Activated naive CD4-positive, alpha-beta T cell treated with anti-CD3 and anti-CD28 coated beads, Interleukin-2, amount 10 ng/mL, durations not matched to agents 5 hours and 36 hours (primary cell): Measurements from ENCODE around the gene ASF1B. TPM values are rescaled to one million over a fixed set of nuclear protein-coding genes. Genes with fewer than 3 reads are reported as not detected.

Experiments
- total RNA-seq, 2 experiments: library from RNA; stranded (reverse); gene quantifications; one replicate each; pipeline ENCODE4 v1.2.3, GENCODE V29; 2021

Gene ASF1B
- total RNA-seq, result 10 to 100 TPM; 80.3 to 82.8 TPM

GRCh38 chr19:14136509-14137281 lies at the start of gene ASF1B:
Gene ASF1B, minus strand, starts transcription at chr19:14136589. Its CDS starts 133 bp downstream, at chr19:14136456.

GRCh38 chr19:14117668-14118164 lies 18.7 kb downstream of the ASF1B start, which contains the start of gene PRKACA:
Gene PRKACA, minus strand, starts transcription at chr19:14117762. Its CDS starts 215 bp downstream, at chr19:14117547.

GRCh38 chr19:14090509-14091080 lies 45.8 kb downstream of the ASF1B start, which contains the start of gene SAMD1:
Gene SAMD1, minus strand, starts transcription at chr19:14090751.

DNA sequence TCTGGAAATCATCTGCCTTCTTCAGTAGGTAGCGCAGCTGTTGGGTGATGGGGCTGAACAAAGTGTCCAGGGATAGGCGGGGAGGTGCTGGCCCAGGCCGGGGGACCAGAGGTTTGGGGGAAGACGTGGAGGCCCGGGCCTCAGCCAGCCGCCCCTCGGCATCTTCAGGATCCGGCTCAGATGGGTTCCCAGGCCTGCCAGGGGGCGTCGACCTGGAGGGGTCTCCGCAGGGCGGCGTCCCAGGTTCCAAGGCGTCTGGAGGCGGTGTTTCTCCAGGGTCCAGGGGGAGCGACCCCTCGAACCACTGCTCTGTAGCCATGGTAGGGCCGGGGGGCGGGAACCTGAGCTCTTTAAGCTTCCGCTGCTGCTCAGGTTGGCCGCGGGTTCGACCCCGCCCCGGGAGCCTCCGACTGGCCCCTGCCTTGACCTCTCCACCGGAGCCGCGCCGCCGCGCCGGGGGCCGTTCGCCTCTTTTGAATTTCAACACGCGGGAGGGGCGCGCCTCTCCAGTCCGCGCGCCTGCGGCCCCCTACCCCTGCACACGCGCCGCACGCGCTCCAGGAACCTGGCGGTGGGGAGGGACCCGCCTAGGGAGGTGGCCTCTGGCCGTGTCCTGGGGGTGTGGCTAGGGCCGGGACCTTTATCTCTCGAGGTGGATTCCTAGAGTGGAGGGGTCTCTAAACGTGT lies 50.9 kb downstream of the ASF1B start, which contains the start of gene C19orf67:
Gene C19orf67, minus strand, starts transcription at position 475 of the 687 bp plus-strand sequence. Its CDS starts 156 bp downstream, at position 319.

GRCh38 chr19:14072535-14073260 lies 63.7 kb downstream of the ASF1B start, which contains the start of gene MISP3:
Gene MISP3, plus strand, starts transcription at chr19:14072786. Its CDS starts 524 bp downstream, at chr19:14073310.

Other genes with a start within 250 kb of the ASF1B start
- 1 to 10 TPM; 5.1 to 5.8 TPM for gene BRME1, start 230.5 kb downstream of the ASF1B start, total RNA-seq
- gene CC2D1A, start 230.4 kb downstream of the ASF1B start, total RNA-seq, result 10 to 100 TPM; 27.9 to 31.5 TPM
- gene PODNL1, start 198.2 kb downstream of the ASF1B start, total RNA-seq, result under 1 TPM; 0.50 to 0.70 TPM
- 10 to 100 TPM; 66.7 to 69.5 TPM for gene DCAF15, start 184.1 kb downstream of the ASF1B start, total RNA-seq
- gene RFX1, start 130.3 kb downstream of the ASF1B start, total RNA-seq, result 10 to 100 TPM; 15.6 to 16.8 TPM
- gene RLN3, start 108.4 kb downstream of the ASF1B start, total RNA-seq, result not detected
- gene IL27RA, start 104.8 kb downstream of the ASF1B start, total RNA-seq, result 10 to 100 TPM; 82.9 to 83.3 TPM
- not detected for gene PALM3, start 74.5 kb downstream of the ASF1B start, total RNA-seq
- gene MISP3, start 63.8 kb downstream of the ASF1B start, total RNA-seq, result 1 to 10 TPM; 1.6 to 1.8 TPM
- gene C19orf67, start 50.8 kb downstream of the ASF1B start, total RNA-seq, result under 1 TPM in 1 of 2 experiments, not detected in 1; 0.23 TPM
- gene SAMD1, start 45.8 kb downstream of the ASF1B start, total RNA-seq, result 10 to 100 TPM; 63.2 to 68.6 TPM
- gene PRKACA, start 18.8 kb downstream of the ASF1B start, total RNA-seq, result 10 to 100 TPM; 58.0 to 65.0 TPM
- gene ADGRL1, start 69.6 kb upstream of the ASF1B start, total RNA-seq, result 10 to 100 TPM; 13.6 to 14.7 TPM
- 100 to 1,000 TPM; 299 to 308 TPM for gene ADGRE5, start 244.9 kb upstream of the ASF1B start, total RNA-seq